Activated naive CD4-positive, alpha-beta T cell treated with Interleukin-2 at 50 U/mL for 16 hours (primary cell): ENCODE results near the gene PIGR.

Experiments
- DNase-seq: peaks from one replicate; pipeline ENCODE4 v3.0.0-alpha.2; 2020

The PIGR gene

GRCh38 chr1:206958144-206958543 lies 11.9 kb upstream of the PIGR start:
- no peak for DNase-seq

GRCh38 chr1:206957639-206958038 lies 11.4 kb upstream of the PIGR start:
- no peak for DNase-seq

GRCh38 chr1:206955476-206956451 lies 9.5 kb upstream of the PIGR start:
- no peak for DNase-seq

- no peak for DNase-seq
Measured at GRCh38 chr1:206954459-206955342, 8.4 kb upstream of the PIGR start.

GRCh38 chr1:206953626-206954025 lies 7.4 kb upstream of the PIGR start:
- no peak for DNase-seq

- DNase-seq, result no peak
Measured at GRCh38 chr1:206953126-206953525, 6.9 kb upstream of the PIGR start.

- no peak for DNase-seq
Measured at GRCh38 chr1:206952171-206952570, 5.9 kb upstream of the PIGR start.

- no peak for DNase-seq
Measured at GRCh38 chr1:206951318-206952100, 5.2 kb upstream of the PIGR start.

- no peak for DNase-seq
Measured at GRCh38 chr1:206949641-206950040, 3.4 kb upstream of the PIGR start.

- no peak for DNase-seq
Measured at GRCh38 chr1:206949208-206949607, 2.9 kb upstream of the PIGR start.

- no peak for DNase-seq
Measured at GRCh38 chr1:206947255-206947654, 989 bp upstream of the PIGR start.

- no peak for DNase-seq
Measured at GRCh38 chr1:206945779-206946178, 487 bp downstream of the PIGR start.

GRCh38 chr1:206944703-206945102 lies 1.6 kb downstream of the PIGR start:
- no peak for DNase-seq

- no peak for DNase-seq
Measured at GRCh38 chr1:206941766-206942418, 4.4 kb downstream of the PIGR start.

- no peak for DNase-seq
Measured at GRCh38 chr1:206940588-206940936, 5.7 kb downstream of the PIGR start.

- no peak for DNase-seq
Measured at GRCh38 chr1:206939841-206940587, 6.3 kb downstream of the PIGR start.

- DNase-seq, result no peak
Measured at GRCh38 chr1:206939131-206939530, 7.1 kb downstream of the PIGR start.

- no peak for DNase-seq
Measured at GRCh38 chr1:206937425-206937824, 8.8 kb downstream of the PIGR start.

- DNase-seq, result peak; percentile 37
Measured at GRCh38 chr1:206935491-206936067, 10.7 kb downstream of the PIGR start.

- peak; percentile 74 for DNase-seq
Measured at GRCh38 chr1:206933333-206933945, 12.8 kb downstream of the PIGR start.

GRCh38 chr1:206932177-206932576 lies 14.1 kb downstream of the PIGR start:
- DNase-seq, result no peak
